CD4-positive, alpha-beta T cell treated with Interleukin-2 at 100 ng/mL for 4 hours (primary cell): ENCODE measurements around the gene MLPH.
"Not testable (repeated sequence)": the region's sequence is repeated elsewhere in the genome, so short reads cannot be mapped to it uniquely, and the experiment has no call there.

ENCODE experiments used
- DNase-seq: peaks from one replicate; pipeline ENCODE4 v3.0.0-alpha.2; 2020; ENCODE audit warnings: low spot score

MLPH gene

GRCh38 chr2:237458519-237458918 is 28.5 kb upstream of the MLPH start:
- no peak for DNase-seq

GRCh38 chr2:237459226-237459625 is 27.8 kb upstream of the MLPH start:
- DNase-seq, result no peak

GRCh38 chr2:237459741-237460174 is 27.3 kb upstream of the MLPH start:
- no peak for DNase-seq

- DNase-seq, result no peak
Observed at GRCh38 chr2:237464757-237465391, 22.2 kb upstream of the MLPH start.

GRCh38 chr2:237465515-237466148 is 21.4 kb upstream of the MLPH start:
- DNase-seq, result no peak

- DNase-seq, result no peak
Observed at GRCh38 chr2:237466211-237466610, 20.8 kb upstream of the MLPH start.

- no peak for DNase-seq
Observed at GRCh38 chr2:237467447-237468179, 19.4 kb upstream of the MLPH start.

GRCh38 chr2:237469410-237469809 is 17.6 kb upstream of the MLPH start:
- not testable (repeated sequence) for DNase-seq

GRCh38 chr2:237469849-237470248 is 17.2 kb upstream of the MLPH start:
- DNase-seq, result no peak

GRCh38 chr2:237470914-237471313 is 16.1 kb upstream of the MLPH start:
- DNase-seq, result no peak

GRCh38 chr2:237471438-237472186 is 15.4 kb upstream of the MLPH start:
- peak; percentile 35 for DNase-seq

GRCh38 chr2:237472187-237472712 is 14.8 kb upstream of the MLPH start:
- DNase-seq, result no peak

GRCh38 chr2:237472909-237473877 is 13.9 kb upstream of the MLPH start:
- DNase-seq, result no peak

- no peak for DNase-seq
Observed at GRCh38 chr2:237473878-237474441, 13.1 kb upstream of the MLPH start.

GRCh38 chr2:237474442-237474911 is 12.6 kb upstream of the MLPH start:
- no peak for DNase-seq

- peak; percentile 74 for DNase-seq
Observed at GRCh38 chr2:237474931-237475703, 11.9 kb upstream of the MLPH start.

- DNase-seq, result peak; percentile 37
Observed at GRCh38 chr2:237475704-237476141, 11.3 kb upstream of the MLPH start.

GRCh38 chr2:237478095-237478494 is 9.0 kb upstream of the MLPH start:
- no peak for DNase-seq

- no peak for DNase-seq
Observed at GRCh38 chr2:237478979-237479378, 8.1 kb upstream of the MLPH start.

- DNase-seq, result no peak
Observed at GRCh38 chr2:237479747-237480146, 7.3 kb upstream of the MLPH start.
